ENCODE measurements around the gene UFSP1.
"Not testable (repeated sequence)": the region's sequence is repeated elsewhere in the genome, so short reads cannot be mapped to it uniquely, and the experiment has no call there.

UFSP1 gene

DNA sequence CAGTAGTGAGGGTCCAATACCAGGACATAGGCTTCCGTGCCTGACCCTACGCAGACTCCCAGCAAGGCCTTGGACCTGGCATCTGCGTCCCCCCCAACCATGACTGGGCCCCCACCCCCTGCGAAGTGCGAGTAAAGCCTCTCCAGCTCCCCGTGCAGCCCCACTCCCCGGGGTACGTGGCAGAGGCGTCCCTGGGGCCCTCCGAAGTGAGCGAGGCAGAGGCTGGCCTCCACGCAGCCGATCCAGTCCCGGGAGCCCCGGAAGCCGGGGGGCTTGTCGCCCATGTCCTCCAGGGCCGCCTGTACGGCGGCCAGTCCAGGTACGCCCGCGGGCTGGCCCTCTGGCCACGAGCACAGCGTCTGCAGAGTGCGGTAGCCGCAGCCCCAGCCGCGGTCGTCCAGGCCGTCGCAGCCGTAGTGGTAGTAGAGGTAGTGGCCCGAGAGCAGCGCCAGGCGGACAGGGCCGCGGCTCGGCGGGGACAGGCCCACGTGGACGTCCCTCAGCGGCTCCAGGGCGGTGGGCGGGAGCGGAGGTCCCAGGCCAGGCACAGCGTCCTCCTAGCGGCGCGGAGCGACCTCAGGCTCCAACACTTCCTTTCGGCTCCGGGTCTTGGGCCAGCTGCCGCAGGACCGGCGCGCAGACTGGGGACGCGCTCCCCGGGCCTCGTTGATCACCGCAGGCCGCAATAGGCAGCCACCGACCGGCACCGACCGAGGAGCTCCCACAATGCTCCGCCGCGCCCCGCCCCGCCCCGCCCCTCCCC is at the start of gene UFSP1:
Gene UFSP1 (minus strand): TSS at position 728 of the 763 bp plus-strand sequence. CDS start 444 bp downstream, at position 284.
- no peak for DNase-seq (ENCODE audit: low read depth in 3 of 3)

DNA sequence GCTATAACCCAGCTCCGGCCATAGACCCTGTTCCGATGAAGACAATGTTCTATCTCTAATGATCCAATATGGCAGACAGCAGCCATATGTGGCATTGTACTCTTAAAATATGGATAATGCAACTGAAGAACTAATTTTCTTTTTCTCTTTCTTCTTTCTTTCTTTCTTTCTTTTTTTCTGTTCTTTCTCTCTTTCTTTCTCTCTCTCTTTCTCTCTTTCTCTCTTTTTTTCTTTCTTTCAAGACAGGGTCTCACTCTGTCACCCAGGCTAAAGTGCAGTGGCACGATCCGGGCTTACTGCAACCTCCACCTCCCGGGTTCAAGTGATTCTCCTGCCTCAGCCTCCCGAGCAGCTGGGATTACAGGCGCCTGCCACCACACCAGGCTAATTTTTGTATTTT is 46.7 kb upstream of the UFSP1 start:
- not testable (repeated sequence) for DNase-seq (ENCODE audit: low read depth in 3 of 3)

DNA sequence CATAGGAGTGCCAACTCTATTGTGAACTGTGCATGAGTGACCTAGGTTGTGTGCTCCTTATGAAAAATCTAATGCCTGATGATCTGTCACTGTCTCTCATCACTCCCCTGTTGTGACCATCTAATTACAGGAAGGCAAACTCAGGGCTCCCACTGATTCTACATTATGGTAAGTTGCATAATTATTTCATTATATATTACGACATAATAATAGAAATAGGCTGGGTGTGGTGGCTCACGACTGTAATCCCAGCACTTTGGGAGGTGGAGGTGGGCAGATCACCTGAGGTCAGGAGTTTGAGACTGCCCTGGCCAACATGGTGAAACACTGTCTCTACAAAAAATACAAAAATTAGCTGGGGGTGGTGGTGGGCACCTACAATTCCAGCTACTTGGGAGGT is 45.9 kb upstream of the UFSP1 start:
- DNase-seq (ENCODE audit: low read depth in 3 of 3), result not testable (repeated sequence)

DNA sequence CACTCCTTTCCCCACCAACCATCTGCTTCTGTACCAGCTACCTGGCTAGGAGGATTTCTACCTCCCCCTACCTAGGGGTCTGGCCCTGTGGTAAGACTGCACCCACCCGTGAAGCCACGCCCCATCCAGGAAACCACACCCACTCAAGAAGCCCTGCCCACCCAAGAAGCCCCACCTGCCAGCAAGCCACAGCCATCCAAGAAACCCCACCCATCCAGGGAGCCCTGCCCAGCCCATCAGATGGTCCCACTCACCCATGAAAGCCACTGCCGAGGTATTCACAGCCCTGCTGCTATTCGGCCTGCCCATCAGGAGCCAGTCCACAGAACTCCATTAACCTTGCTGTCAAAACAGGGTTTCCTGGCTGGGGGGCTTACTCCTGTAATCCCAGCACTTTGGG is 44.2 kb upstream of the UFSP1 start:
- DNase-seq (ENCODE audit: low read depth in 3 of 3), result no peak

DNA sequence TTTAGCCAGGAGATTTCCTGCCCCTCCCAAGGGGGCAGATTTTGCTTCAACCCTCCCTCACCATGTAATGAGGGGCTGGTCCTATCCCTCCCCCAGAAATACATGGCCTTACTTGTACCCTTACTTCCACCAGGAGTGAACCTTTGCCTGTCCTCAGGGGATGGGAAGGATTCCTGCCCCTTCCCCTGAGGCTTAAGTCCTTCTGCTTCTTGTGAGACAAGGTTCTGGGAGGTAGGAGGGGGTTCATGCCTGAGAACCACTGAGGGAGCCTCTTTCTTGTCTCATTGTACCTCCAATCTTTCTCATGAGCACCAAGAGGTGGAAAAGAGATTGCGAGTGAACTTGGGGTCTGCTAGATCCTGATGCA is 40.3 kb upstream of the UFSP1 start:
- DNase-seq (ENCODE audit: low read depth in 3 of 3), result no peak

DNA sequence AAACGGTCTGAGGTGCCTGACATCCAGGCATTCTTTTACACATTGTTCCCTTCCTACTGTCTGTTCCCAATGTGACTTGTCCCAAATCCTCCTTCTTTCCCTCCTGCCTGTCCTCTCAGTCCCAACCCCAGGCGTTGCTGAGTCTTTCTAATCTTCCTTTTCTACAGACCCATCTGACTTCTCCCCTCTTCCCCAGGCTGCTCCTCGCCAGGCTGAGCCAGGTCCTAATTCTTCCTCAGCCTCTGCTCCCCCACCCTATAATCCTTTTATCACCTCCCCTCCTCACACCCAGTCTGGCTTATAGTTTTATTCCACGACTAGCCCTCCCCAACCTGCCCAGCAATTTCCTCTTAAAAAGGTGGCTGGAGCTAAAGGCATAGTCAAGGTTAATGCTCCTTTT is 34.1 kb upstream of the UFSP1 start:
- DNase-seq (ENCODE audit: low read depth in 3 of 3), result not testable (repeated sequence)

DNA sequence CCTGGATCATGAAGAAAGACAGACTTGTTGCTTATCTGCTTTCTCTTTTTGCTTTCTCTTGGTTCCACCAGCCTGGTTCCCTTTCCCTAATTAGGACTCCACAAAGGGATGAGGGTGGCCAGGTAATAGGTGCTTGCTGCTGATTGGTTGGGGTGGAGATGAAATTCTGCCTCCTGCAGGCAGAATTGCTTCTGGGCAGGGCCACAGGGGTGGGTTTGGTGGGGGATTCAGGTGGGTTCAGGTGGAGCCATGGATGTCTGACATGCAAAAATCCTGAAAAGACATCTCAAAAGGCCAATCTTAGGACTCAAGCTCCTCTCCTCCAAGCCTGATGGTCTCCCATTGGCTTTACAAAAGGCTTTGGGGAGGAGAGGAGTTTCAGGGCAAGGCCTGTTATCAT is 31.5 kb upstream of the UFSP1 start:
- no peak for DNase-seq (ENCODE audit: low read depth in 3 of 3)

DNA sequence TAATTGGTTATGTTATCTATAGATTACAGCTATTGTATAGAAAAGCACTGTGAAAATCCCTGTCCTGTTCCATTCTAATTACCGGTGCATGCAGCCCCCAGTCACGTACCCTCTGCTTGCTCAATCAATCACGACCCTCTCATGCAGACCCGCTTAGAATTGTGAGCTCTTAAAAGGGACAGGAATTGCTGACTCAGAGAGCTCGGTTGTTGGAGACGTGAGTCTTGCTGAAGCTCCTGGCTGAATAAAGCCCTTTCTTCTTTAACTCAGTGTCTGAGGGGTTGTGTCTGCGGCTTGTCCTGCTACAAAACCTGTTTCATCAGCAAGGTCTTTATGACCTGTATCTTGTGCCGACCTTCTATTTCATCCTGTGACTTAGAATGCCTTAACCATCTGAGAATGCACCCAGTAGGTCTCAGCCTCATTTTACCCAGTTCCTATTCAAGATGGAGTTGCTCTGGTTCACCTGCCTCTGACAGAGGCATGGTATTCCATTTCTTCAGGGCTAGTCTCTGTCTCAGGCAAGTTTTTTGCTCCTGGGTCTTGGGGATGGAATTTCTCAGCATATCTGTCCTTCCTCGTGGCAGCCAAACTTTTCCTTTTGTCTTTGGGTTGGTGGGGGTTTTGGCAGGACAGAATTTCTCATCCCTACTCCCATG is 30.4 kb upstream of the UFSP1 start:
- DNase-seq (ENCODE audit: low read depth in 3 of 3), result not testable (repeated sequence)

DNA sequence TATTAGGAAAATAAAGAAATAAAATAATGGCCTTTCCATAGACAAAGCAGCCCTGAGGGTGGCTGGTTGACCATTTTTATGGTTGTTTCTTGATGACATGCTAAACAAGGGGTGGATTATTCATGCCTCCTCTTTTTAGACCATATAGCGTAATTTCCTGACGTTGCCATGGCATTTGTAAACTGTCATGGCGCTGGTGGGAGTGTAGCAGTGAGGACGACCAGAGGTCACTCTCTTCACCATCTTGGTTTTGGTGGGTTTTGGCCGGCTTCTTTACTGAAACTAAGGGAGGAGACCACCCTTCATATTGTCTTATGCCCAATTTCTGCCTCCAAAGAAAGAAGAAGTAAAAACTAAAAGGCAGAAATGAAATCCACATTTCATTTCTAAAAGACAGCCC is 29.8 kb upstream of the UFSP1 start:
- DNase-seq (ENCODE audit: low read depth in 3 of 3), result not testable (repeated sequence)

DNA sequence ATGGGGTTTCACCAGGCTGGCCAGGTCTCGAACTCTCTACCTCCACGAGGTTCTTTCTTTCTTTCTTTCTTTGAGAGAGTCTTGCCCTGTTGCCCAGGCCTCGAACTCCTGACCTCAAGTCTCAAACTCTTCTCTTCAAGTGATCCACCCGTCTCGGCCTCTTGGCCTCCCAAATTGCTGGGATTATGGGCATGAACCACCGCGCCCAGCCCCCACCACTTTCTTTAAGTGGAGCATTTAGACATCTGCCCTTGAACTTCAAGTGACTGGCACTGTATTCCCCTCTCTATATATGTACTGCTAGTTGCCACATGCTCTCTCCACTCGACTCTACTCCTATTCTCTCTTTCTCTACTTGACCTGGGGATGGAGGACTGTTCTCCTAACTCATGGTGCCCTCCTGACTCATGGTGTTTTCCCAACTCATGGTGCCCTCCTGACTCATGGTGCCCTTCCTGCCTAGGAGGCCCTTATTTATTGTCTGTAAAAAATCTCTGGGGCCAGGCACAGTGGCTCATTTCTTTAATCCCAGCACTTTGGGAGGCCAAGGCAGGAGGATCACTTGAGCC is 25.4 kb upstream of the UFSP1 start:
- DNase-seq (ENCODE audit: low read depth in 3 of 3), result no peak

DNA sequence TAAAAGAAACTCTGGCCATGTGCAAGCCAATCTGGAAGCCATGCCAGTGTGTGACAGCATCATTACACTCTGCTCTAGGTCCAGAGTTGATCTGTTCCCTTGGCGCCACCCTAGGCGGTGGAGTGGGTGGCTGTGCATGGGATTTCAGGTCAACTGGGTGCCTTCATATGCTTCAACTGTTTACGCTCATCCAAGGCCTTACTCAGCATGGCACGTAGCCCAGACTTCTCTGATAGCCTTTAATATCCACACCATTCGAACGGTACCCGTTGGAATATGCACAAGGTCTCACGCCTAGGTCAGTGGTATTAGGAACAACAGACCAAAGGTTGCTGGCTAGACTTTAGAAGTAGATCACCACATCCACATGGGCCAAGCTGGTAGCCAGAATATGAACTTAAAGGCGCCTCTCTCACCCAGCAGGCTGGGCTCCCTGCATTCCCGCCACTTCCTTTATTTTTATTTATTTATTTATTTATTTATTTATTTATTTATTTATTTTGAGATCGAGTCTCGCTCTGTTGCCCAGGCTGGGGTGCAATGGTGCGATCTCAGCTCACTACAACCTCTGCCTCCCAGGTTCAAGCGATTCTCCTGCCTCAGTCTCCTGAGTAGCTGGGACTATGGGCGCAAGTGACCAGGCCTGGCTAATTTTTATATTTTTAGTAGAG is 24.8 kb upstream of the UFSP1 start:
- DNase-seq (ENCODE audit: low read depth in 3 of 3), result no peak

DNA sequence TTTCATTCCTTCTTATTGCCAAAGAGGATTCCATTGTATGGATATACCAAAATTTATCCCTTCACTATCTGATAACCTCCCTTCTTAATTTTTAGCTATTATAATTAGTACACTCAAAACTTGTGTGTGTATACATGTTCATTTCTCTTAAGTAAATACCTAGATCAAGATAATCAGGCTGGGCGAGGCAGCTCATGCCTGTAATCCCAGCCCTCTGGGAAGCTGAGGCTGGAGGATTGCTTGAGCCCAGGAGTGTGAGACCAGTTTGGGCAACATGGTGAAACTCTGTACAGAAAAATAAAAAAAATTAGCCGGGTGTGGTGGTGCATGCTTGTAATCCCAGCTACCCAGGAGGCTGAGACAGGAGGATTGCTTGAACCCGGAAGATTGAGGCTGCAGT is 22.0 kb upstream of the UFSP1 start:
- DNase-seq (ENCODE audit: low read depth in 3 of 3), result no peak

DNA sequence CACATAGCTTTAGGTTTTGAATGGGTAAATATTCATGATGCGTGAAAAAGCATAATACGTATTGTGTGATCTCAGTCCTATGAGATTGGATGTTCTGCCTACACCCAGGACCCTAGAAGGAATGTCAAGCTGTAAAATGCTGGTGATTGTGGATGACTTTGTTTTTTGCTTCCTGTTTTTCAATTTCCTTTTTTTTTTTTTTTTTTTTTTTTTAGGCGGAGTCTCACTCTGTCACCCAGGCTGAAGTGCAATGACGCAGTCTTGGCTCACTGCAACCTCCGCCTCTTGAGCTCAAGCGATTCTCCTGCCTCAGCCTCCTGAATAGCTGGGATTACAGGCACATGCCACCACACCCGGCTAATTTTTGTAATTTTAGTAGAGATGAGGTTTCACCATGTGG is 20.9 kb upstream of the UFSP1 start:
- not testable (repeated sequence) for DNase-seq (ENCODE audit: low read depth in 3 of 3)

DNA sequence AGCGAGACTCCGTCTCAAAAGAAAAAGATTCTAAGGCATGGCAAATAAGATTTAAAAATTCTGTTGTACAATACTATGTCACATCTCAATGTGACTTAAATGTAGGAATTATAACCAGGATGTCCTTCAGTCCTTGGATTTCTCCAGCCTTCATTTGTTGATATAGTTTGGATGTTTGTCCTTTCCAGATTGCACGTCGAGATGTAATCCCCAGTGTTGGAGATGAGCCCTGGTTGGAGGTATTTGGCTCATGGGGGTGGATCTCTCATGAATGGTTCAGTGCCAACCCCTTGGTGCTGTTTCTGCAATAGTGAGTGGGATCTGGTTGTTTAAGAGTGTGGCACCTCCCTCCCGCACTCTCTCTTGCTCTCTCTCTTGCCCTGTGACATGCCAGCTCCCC is 19.0 kb upstream of the UFSP1 start:
- no peak for DNase-seq (ENCODE audit: low read depth in 3 of 3)

DNA sequence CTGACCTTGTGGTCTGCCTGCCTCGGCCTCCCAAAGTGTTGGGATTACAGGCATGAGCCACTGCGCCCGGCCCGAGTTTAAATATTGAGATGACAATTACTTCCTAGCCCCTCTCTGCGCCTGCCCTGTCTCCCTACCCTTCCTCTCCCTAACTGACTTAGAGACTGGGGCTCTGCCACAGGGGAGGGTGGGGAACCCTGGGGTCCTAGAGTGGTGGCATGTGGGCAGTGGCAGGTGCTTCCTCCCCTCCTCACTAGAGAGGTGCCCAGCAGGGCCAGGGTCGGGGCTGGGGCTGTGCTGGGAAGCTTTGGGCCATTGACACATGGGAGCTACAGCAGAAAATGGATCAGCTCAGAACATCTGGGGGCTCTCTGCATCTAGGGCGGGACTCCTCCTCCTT is 13.1 kb upstream of the UFSP1 start:
- DNase-seq (ENCODE audit: low read depth in 3 of 3), result no peak

DNA sequence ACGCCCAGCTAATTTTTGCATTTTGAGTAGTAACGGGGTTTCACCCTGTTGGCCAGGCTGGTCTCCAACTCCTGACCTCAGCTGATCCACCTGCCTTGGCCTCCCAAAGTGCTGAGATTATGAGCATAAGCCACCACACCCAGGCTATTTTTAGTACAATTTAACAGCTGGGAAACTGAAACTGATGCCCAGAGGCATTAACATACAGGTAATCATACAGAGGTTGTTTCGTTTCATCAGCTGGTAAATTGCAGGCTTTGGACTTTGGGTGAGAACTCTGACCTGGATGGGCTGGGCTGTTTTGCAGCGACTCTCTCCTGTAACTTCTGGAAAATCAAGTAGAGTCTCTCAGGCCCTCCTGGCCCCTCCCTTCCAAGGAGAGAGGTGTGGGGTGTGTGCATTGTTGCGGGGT is 12.4 kb upstream of the UFSP1 start:
- DNase-seq (ENCODE audit: low read depth in 3 of 3), result no peak

DNA sequence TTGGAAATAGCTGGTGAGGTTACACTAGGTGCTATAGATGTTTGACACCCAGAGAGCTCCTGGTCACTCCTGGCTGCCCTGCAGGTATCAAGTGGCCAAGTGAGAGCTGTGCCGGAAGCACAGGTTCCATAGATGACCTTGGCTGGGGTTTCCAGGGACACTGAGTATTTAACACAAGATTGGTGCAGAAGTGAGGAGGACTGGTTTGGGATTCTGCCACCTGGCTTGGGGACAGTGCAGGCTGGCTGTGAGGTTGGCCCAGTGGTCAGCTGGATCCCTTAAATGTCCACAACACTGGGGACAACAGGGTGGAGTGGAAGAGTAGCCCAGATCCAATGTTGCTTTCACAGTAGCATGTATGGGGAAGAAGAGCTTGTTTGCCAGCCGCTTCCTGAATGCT is 11.5 kb upstream of the UFSP1 start:
- DNase-seq (ENCODE audit: low read depth in 3 of 3), result no peak

DNA sequence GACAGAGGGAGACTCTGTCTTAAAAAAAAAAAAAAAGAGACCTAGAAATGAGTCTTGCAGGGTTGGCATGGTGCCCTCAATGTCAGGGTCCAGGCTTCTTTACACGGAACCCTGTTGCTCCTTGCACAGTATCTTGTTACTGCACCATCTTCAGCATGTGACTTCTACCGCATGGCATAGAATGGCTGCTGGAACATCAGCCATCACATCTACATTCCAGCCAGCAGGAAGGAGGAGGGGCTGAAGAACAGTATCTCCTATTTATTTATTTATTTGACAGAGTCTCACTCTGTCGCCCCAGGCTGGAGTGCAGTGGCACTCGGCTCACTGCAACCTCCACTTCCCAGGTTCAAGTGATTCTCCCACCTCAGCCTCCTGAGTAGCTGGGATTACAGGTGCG is 9.9 kb upstream of the UFSP1 start:
- no peak for DNase-seq (ENCODE audit: low read depth in 3 of 3)

DNA sequence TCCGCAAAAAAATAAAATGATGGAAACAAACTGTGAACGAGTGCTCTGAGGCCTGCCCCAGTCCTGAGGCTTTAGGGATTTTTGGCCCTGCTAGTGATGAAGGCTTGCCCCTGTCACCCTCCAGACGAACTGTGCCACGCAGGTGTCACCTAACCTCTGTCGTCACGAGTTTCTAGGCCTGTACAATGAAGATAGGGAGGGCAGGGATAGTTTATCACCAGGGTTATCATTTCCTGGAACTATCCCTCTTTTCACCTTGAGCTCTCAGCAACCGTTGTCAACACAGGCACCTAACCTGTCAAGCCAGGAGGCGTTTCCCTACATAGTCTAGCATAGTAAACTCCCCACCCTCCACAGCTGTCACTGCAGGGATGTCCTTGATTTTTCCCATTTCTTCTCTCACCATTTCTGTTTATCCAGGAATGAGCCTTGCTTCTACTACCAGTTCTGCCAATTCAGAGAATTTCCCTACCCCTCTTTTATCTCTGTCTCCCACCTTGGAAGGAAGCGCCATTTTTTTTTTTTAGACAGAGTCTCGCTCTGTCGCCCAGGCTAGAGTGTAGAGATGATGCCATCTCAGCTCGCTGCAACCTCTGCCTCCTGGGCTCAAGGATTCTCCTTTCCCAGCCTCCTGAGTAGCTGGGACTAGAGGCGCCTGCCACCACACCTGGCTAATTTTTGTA is 8.4 kb upstream of the UFSP1 start:
- no peak for DNase-seq (ENCODE audit: low read depth in 3 of 3)

DNA sequence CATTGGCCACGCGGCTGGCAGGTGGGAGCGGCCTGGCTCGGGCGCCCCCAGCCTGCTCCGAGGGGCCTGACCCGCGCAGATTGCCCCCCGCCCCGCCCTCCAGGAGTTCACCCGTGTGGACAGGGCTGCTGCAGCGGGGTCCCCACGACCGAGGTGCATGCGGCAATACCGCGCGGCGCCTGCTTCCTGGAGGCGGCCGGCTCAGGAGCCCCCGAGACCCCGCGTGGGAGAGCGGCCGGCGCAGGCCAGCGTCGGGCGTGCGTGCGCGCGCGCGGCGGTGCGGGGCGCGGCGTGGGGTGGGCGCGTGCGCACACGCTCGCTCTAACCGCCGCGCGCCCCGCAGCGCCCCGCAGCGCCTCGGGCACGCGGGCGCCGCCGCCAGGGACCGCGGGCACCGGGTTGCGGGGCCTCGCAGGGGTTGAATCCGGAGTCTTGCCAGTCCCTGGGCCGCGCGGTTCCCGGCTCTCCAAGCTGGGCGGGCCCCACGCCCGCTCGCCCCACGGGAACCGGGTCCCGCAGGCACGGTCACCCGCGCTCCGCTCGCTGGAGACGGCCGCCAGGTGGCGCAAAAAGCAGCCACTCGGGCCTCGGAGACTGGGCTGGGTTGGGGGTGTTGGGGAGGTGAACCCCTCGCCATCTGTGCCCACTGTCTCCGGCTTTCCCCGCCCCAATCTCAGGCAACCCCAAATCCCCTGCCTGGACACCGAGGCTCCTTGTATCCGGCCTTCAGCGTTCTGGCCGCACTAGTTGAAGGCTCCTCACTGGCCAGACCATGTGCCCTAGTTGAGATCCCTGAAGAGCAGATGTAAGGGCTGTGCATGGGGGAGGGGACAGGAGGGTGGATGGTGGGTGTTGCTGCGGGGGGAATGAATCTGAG is 7.5 kb upstream of the UFSP1 start:
- DNase-seq (ENCODE audit: low read depth in 3 of 3), result no peak
